ENCODE measurements around the gene TRIM46. TPM values are rescaled to one million over a fixed set of nuclear protein-coding genes. Genes with fewer than 3 reads are reported as not detected.

TRIM46 gene
- total and polyA plus RNA-seq, 9 of the 15 experiments (the other 6 are each of a cell fraction or from before 2014, with no cell fraction given), result 0.05 to 0.60 (median 0.16) TPM; not detected in 3

GRCh38 chr1:155193275-155193990 lies 19.8 kb downstream of the TRIM46 start (continued):
- TF ChIP-seq ZNF431 (CRISPR knock-in tag; IDR thresholded peaks at IDR 0.05) (0 out of 2 replicates have a peak, but pooled peaks have one; percentile 9), ARHGAP35 (IDR thresholded peaks at IDR 0.05; ENCODE audit: partially characterized antibody) (no peak), ZKSCAN3 (CRISPR knock-in tag; IDR thresholded peaks at IDR 0.05) (no peak), FOXK2 (conservative IDR thresholded peaks at IDR 0.05 in 1 of 2, IDR thresholded peaks at IDR 0.05 in 1 of 2; ENCODE audit: low read depth in 2 of 2) (0 out of 4 replicates have a peak, but pooled peaks of 1 of the 2 experiments have one; percentile 24), RERE (CRISPR knock-in tag; IDR thresholded peaks at IDR 0.05; ENCODE audit: borderline replicate concordance) (peak; percentile 84; the same call in 1 of the 2 replicates), NCOR1 (IDR thresholded peaks at IDR 0.05) (peak; percentile 52; the same call in 1 of the 2 replicates), EHMT2 (IDR thresholded peaks at IDR 0.05) (no peak), HMGN3 (IDR thresholded peaks at IDR 0.05; ENCODE audit: borderline replicate concordance, extremely low read depth, insufficient read length, low read depth, low read length) (peak; percentile 64), ZC3H8 (IDR thresholded peaks at IDR 0.05) (no peak), PHF21A (IDR thresholded peaks at IDR 0.05; ENCODE audit: borderline replicate concordance, low read depth) (0 out of 2 replicates have a peak, but pooled peaks have one; percentile 4), ZNF41 (CRISPR knock-in tag; conservative IDR thresholded peaks at IDR 0.05) (no peak), FOXJ3 (CRISPR knock-in tag; IDR thresholded peaks at IDR 0.05) (no peak), POLR3G (IDR thresholded peaks at IDR 0.05; ENCODE audit: extremely low read depth, insufficient read length, insufficient replicate concordance) (no peak), TSC22D4 (tag; IDR thresholded peaks at IDR 0.05) (no peak), FOXO4 (CRISPR knock-in tag; IDR thresholded peaks at IDR 0.05) (no peak), ZNF398 (CRISPR knock-in tag; IDR thresholded peaks at IDR 0.05) (no peak), HCFC1 (IDR thresholded peaks at IDR 0.05; ENCODE audit: low read depth, low read length) (no peak; the same call in none of the 2 replicates), POLR2H (tag; IDR thresholded peaks at IDR 0.05; ENCODE audit: low read depth) (peak; percentile 70), TBP (optimal IDR thresholded peaks at IDR 0.05; ENCODE audit: low read depth, low read length) (peak; percentile 64), ZFP1 (CRISPR knock-in tag; IDR thresholded peaks at IDR 0.05) (no peak), FOXA1 (IDR thresholded peaks at IDR 0.05; ENCODE audit: borderline replicate concordance) (no peak)
